H1 (cell line): ENCODE results near the gene NME8.

Source experiments
- BACH1 ChIP-seq: IDR thresholded peaks from 2 replicates; pipeline ENCODE4 v1.6.1; 2012; ENCODE audit warnings: low read length, improper control_type of control experiment
- CHD2 ChIP-seq: IDR thresholded peaks from 2 replicates; pipeline ENCODE4 v1.6.1; 2012; ENCODE audit warnings: low read length, improper control_type of control experiment
- POLR2A ChIP-seq, 2 experiments: IDR thresholded peaks; 1 replicate in 1 of 2; 2 replicates in 1 of 2; pipeline ENCODE4 v1.6.1; 2011; ENCODE audit warnings: low read depth in 2 of 2, low read length in 2 of 2, mild to moderate bottlenecking in 2 of 2; ENCODE audit errors: control extremely low read depth in 1 of 2
- RFX5 ChIP-seq: IDR thresholded peaks from 2 replicates; pipeline ENCODE4 v1.6.1; 2011; ENCODE audit warnings: low read depth, low read length, improper control_type of control experiment, borderline replicate concordance
- SAP30 ChIP-seq: fragments of 300-600 bp; sonication (generic); IDR thresholded peaks from 2 replicates; pipeline ENCODE4 v1.7.1; 2012; ENCODE audit warnings: low read length, moderate library complexity, mild to moderate bottlenecking, inconsistent platforms; ENCODE audit not compliant: insufficient read depth, insufficient replicate concordance

GRCh38 chr7:37924491-37925041 lies 76.2 kb downstream of the NME8 start:
- TF ChIP-seq BACH1 (no peak), POLR2A (IDR thresholded peaks at IDR 0.05; ENCODE audit: control extremely low read depth in 1 of 2, low read depth in 2 of 2, low read length in 2 of 2) (no peak), SAP30 (no peak), RFX5 (no peak), CHD2 (no peak)
